Activated CD4-positive, alpha-beta T cell treated with anti-CD3 and anti-CD28 coated beads, Interleukin-2, Interleukin-4, amounts not matched to agents 100 ng/mL and 50 ng/mL, durations not matched to agents 16 hours and 8 hours (primary cell): ENCODE data around the gene IER2.
"Not testable (repeated sequence)": the region's sequence is repeated elsewhere in the genome, so short reads cannot be mapped to it uniquely, and the experiment has no call there.

ENCODE experiments used
- DNase-seq: peaks from one replicate; pipeline ENCODE4 v3.0.0-alpha.2; 2020; ENCODE audit warnings: low spot score

Gene IER2

DNA sequence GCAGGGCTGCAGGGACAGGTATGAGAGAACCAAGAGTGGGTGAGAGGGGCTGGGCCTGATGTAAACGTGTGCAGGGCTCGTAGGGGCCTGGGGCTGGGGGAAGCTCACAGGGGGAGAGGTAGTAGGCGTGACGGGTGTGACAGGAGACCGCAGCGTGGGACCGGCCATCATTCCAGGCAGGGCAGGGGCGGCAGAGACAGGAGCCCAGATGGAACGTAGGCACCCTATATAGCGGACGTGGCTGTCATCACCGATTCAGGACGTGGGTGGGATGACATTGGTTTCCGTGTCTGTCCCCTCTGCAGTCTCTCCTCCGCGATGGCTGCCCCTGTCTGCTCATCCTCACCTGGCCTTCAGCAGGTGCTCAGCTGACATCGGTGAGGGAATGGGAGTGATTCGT is 48.4 kb downstream of the IER2 start:
- DNase-seq: no peak

GRCh38 chr19:13202112-13202511 is 51.9 kb downstream of the IER2 start:
- not testable (repeated sequence) for DNase-seq
